Endothelial cell of umbilical vein (primary cell): ENCODE measurements around the gene TRAK1. TPM values are rescaled to one million over a fixed set of nuclear protein-coding genes. Genes with fewer than 3 reads are reported as not detected.

Experiments used
- BruUV-seq: library from RNA; stranded (reverse); fragments of 400-500 nt; replicated peaks from 2 replicates; lab custom pipeline; 2021; lab: Mats Ljungman, UMichigan
- CTCF ChIA-PET: fragments of 300-600, 350-600 bp; sonication (Branson Sonifier 250); formaldehyde crosslinking; loops from one replicate; lab custom pipeline; 2021; ENCODE audit warnings: antibody characterized with exemption, inconsistent platforms; lab: Charles Lee
- POLR2A ChIA-PET: fragments of 300-600, 350-600 bp; sonication (Branson Sonifier 250); formaldehyde crosslinking; loops from one replicate; lab custom pipeline; 2021; ENCODE audit warnings: antibody characterized with exemption, inconsistent platforms; lab: Charles Lee
- DNase-seq: peaks from one replicate; pipeline ENCODE4 v3.0.0-alpha.2; 2011; ENCODE audit warnings: low read depth, low spot score
- FAIRE-seq: peaks from 2 replicates; lab custom pipeline; 2011; peaks lifted over from hg19 to GRCh38; lab: Jason Lieb, UNC
- H2AFZ ChIP-seq: 2 replicates; pipeline ENCODE4 v1.6.0; 2012; ENCODE audit warnings: low read depth, low read length, control low read depth, inconsistent platforms
- H3K27ac ChIP-seq: 2 replicates; pipeline ENCODE4 v1.5.1; 2011; ENCODE audit warnings: low read depth, mild to moderate bottlenecking, control low read depth, low read length, moderate library complexity; ENCODE audit not compliant: insufficient read depth
- H3K27me3 ChIP-seq, 2 experiments: 2 replicates each; pipeline versions ENCODE4 v1.6.0 to v1.6.1; 2011; ENCODE audit warnings: low read length in 2 of 2, mixed read lengths in 1 of 2; ENCODE audit not compliant: control insufficient read depth in 2 of 2, insufficient read depth in 2 of 2
- H3K36me3 ChIP-seq, 2 experiments: 2 replicates in 1 of 2; 3 replicates in 1 of 2; pipeline ENCODE4 v1.5.1; 2011; ENCODE audit warnings: low read length in 2 of 2, mild to moderate bottlenecking in 1 of 2, moderate library complexity in 1 of 2; ENCODE audit not compliant: control insufficient read depth in 2 of 2, insufficient read depth in 2 of 2; ENCODE audit errors: extremely low read depth in 1 of 2
- H3K4me1 ChIP-seq: 3 replicates; pipeline ENCODE4 v1.5.1; 2011; ENCODE audit warnings: mild to moderate bottlenecking, low read length; ENCODE audit not compliant: control insufficient read depth, insufficient read depth; ENCODE audit errors: extremely low read depth
- H3K4me2 ChIP-seq: 2 replicates; pipeline ENCODE4 v1.6.1; 2011; ENCODE audit warnings: low read length, control low read depth, mixed read lengths; ENCODE audit not compliant: insufficient read depth
- H3K4me3 ChIP-seq, 3 experiments: fragments of 200-600 bp in 1 of 3; sonication (generic), shearing (Covaris generic) in 1 of 3; replicated peaks in 1 of 3; 2 replicates each; pipeline ENCODE4 v1.5.1; 2011 to 2016; ENCODE audit warnings: control low read depth in 3 of 3, low read length in 3 of 3, mild to moderate bottlenecking in 2 of 3, inconsistent platforms in 1 of 3, low read depth in 1 of 3, moderate library complexity in 1 of 3; ENCODE audit not compliant: insufficient read depth in 1 of 3
- H3K79me2 ChIP-seq: 2 replicates; pipeline ENCODE4 v1.6.0; 2012; ENCODE audit warnings: low read length, inconsistent platforms; ENCODE audit not compliant: control insufficient read depth, insufficient read depth
- H3K9ac ChIP-seq: replicated peaks from 2 replicates; pipeline ENCODE3; 2011; ENCODE audit warnings: low read length, control low read depth; ENCODE audit not compliant: insufficient read depth; ENCODE audit errors: extremely low read depth
- H3K9me1 ChIP-seq: replicated peaks from 3 replicates; pipeline ENCODE4 v1.6.0; 2011; ENCODE audit warnings: mild to moderate bottlenecking, low read length; ENCODE audit not compliant: control insufficient read depth, insufficient read depth; ENCODE audit errors: extremely low read depth
- H3K9me3 ChIP-seq: replicated peaks from 2 replicates; pipeline ENCODE4 v1.5.1; 2012; ENCODE audit warnings: low read length, inconsistent platforms; ENCODE audit not compliant: control insufficient read depth, insufficient read depth
- H4K20me1 ChIP-seq: replicated peaks from 2 replicates; pipeline ENCODE3; 2011; ENCODE audit warnings: mild to moderate bottlenecking, low read length; ENCODE audit not compliant: control insufficient read depth, insufficient read depth; ENCODE audit errors: extremely low read depth
- EZH2 ChIP-seq: IDR thresholded peaks from 2 replicates; pipeline ENCODE4 v1.6.1; 2012; ENCODE audit warnings: borderline replicate concordance, low read depth, mild to moderate bottlenecking, moderate library complexity, low read length, inconsistent platforms; ENCODE audit not compliant: severe bottlenecking
- FOS ChIP-seq: IDR thresholded peaks from 2 replicates; pipeline ENCODE4 v1.6.1; 2011; ENCODE audit warnings: mild to moderate bottlenecking, low read length, moderate library complexity, borderline replicate concordance; ENCODE audit not compliant: insufficient read depth
- GATA2 ChIP-seq: IDR thresholded peaks from 2 replicates; pipeline ENCODE4 v1.7.0; 2011; ENCODE audit warnings: low read depth, mild to moderate bottlenecking, moderate library complexity, mixed read lengths, low read length; ENCODE audit not compliant: insufficient read length, insufficient read depth
- JUN ChIP-seq: IDR thresholded peaks from 2 replicates; pipeline ENCODE4 v1.6.1; 2011; ENCODE audit warnings: borderline replicate concordance, low read depth; ENCODE audit not compliant: insufficient read length, insufficient read depth
- MYC ChIP-seq: IDR thresholded peaks from one replicate; pipeline ENCODE4 v1.6.1; 2011; ENCODE audit warnings: mild to moderate bottlenecking, low read depth, low read length
- POLR2A ChIP-seq: IDR thresholded peaks from 2 replicates; pipeline ENCODE4 v1.6.1; 2012; ENCODE audit warnings: low read depth, mild to moderate bottlenecking, control low read depth, low read length
- POLR2AphosphoS5 ChIP-seq: IDR thresholded peaks from 2 replicates; pipeline ENCODE4 v1.6.1; 2012; ENCODE audit warnings: low read depth, mild to moderate bottlenecking, control low read depth, low read length, moderate library complexity; ENCODE audit not compliant: insufficient read depth
- dilution Hi-C: fragments of 300-500 bp; cut with MboI; formaldehyde crosslinking; loops from one replicate; pipeline ENCODE4 v1.15.0; 2019; ENCODE audit warnings: low sequenced_read_pairs; ENCODE audit not compliant: extremely low pct_ligation_motif_present
- intact Hi-C: fragments of 100-400 bp; cut with micrococcal nuclease; formaldehyde crosslinking; loops from one replicate; pipeline ENCODE4 v1.10.0; 2022
- polyA plus RNA-seq, 4 experiments: library from polyadenylated mRNA; depleted of rRNA in 3 of 4; stranded (reverse) in 3 of 4; unstranded in 1 of 4; fragments of >200 nt; gene quantifications; 2 replicates each; pipeline versions ENCODE4 v1.2.1 to v1.2.3, GENCODE V29; 2011 to 2012; ENCODE audit warnings: missing spikeins in 1 of 4
- total RNA-seq: library from RNA; stranded (reverse); gene quantifications from 2 replicates; pipeline ENCODE4 v1.2.3, GENCODE V29; 2021
- TF ChIP-seq, protein P1 (sequence below): IDR thresholded peaks from 2 replicates; pipeline ENCODE4 v1.6.1; 2011; ENCODE audit not compliant: insufficient read depth, insufficient read length
- TF ChIP-seq, protein P2 (sequence below), 2 donors: IDR thresholded peaks; 1 replicate in 1 of 2; 2 replicates in 1 of 2; pipeline ENCODE4 v1.5.1; 2011; ENCODE audit warnings: low read length in 2 of 2, mild to moderate bottlenecking in 2 of 2, moderate library complexity in 2 of 2, control low read depth in 1 of 2, inconsistent platforms in 1 of 2, low read depth in 1 of 2; ENCODE audit not compliant: insufficient read depth in 1 of 2; ENCODE audit errors: extremely low read depth in 1 of 2

The TRAK1 gene
- total and polyA plus RNA-seq, 2 donors (not counting 3 experiments of a cell fraction or from before 2014, with no cell fraction given) = 38.5 to 59.6 TPM

DNA sequence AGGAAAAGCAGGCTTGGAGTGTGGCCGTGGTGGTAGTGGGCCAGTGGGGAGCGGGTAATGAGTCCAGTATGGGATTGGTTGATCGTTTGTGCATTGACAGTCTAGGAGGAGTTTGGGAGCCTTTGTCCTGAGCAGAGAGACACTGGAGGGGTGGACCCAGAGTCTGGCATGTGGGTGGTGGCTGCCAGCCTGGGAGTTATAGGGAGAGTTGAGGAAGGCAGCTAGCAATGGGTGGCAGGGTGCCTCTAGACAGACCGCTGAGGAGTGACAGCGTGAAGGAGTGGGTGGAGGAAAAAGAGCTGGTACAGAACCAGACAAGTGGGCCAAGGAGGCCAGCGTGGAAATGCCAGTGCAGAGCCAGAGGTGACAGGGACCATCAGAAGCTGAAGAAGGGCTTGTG is 176.7 kb downstream of the TRAK1 start:
- POLR2A ChIA-PET = no interaction called here
- CTCF ChIA-PET = no interaction called here
- peaks cover 41% of the 10 kb centered on the region in 2 experiments for H3K27me3 ChIP-seq

More for the DNA sequence above, 176.7 kb downstream of the TRAK1 start:
- no peaks in the 10 kb centered on the region for H3K9me1 ChIP-seq
- H4K20me1 ChIP-seq = no peaks in the 10 kb centered on the region
- intact Hi-C loops (no loop called here), dilution Hi-C loops (no loop called here)
- no peak overlapping the region for H2AFZ ChIP-seq
- no peak overlapping the region for H3K9ac ChIP-seq
- H3K4me2 ChIP-seq = no peak overlapping the region
- H3K4me3 ChIP-seq = no peak overlapping the region
- no peak overlapping the region for H3K27ac ChIP-seq
- H3K4me1 ChIP-seq = no peaks in the 10 kb centered on the region
- BruUV-seq = no TSS peak
- no peaks in the 10 kb centered on the region for H3K79me2 ChIP-seq
- no peaks in the 10 kb centered on the region for H3K36me3 ChIP-seq
- DNase-seq = no peak
- TF ChIP-seq, protein P1, sequence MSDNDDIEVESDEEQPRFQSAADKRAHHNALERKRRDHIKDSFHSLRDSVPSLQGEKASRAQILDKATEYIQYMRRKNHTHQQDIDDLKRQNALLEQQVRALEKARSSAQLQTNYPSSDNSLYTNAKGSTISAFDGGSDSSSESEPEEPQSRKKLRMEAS = no peak
- no peak for TF ChIP-seq POLR2AphosphoS5
- TF ChIP-seq GATA2 = no peak
- no peak for TF ChIP-seq MYC
- no peak for TF ChIP-seq FOS
- TF ChIP-seq EZH2 = no peak
- TF ChIP-seq, protein P2, sequence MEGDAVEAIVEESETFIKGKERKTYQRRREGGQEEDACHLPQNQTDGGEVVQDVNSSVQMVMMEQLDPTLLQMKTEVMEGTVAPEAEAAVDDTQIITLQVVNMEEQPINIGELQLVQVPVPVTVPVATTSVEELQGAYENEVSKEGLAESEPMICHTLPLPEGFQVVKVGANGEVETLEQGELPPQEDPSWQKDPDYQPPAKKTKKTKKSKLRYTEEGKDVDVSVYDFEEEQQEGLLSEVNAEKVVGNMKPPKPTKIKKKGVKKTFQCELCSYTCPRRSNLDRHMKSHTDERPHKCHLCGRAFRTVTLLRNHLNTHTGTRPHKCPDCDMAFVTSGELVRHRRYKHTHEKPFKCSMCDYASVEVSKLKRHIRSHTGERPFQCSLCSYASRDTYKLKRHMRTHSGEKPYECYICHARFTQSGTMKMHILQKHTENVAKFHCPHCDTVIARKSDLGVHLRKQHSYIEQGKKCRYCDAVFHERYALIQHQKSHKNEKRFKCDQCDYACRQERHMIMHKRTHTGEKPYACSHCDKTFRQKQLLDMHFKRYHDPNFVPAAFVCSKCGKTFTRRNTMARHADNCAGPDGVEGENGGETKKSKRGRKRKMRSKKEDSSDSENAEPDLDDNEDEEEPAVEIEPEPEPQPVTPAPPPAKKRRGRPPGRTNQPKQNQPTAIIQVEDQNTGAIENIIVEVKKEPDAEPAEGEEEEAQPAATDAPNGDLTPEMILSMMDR (IDR thresholded peaks at IDR 0.05; ENCODE audit: extremely low read depth in 1 of 2, insufficient read depth in 1 of 2, low read depth in 1 of 2, low read length in 2 of 2) = no peak
- TF ChIP-seq JUN = no peak
- TF ChIP-seq POLR2A = no peak
- FAIRE-seq = no peak
- H3K9me3 ChIP-seq = no peaks in the 10 kb centered on the region
